Right ventricle myocardium inferior (tissue), 1 donor: ENCODE data around the gene CFAP43. TPM values are rescaled to one million over a fixed set of nuclear protein-coding genes. Genes with fewer than 3 reads are reported as not detected.

Source experiments
- ATAC-seq: fragments of 200-7000 bp; cut with Tn5 transposase; one replicate; pipeline ENCODE4 v1.9.1; 2020; ENCODE audit warnings: mild to moderate bottlenecking, moderate library complexity
- DNase-seq: peaks from one replicate; pipeline ENCODE4 v3.0.0; 2021; ENCODE audit errors: missing footprints
- intact Hi-C: fragments of 100-400 bp; cut with DNase I; formaldehyde crosslinking; loops from one replicate; pipeline ENCODE4 v1.11.0; 2022
- long read RNA-seq: library from polyadenylated mRNA; unstranded; transcript quantifications from one replicate; pipeline ENCODE4 v2.0.0, GENCODE V29; 2021
- total RNA-seq: library from RNA; stranded (reverse); fragmentation: NEBNext Ultra II Directional; extraction: Animal tissue kit (Norgen Biotek cat#: 25700); gene quantifications from one replicate; pipeline ENCODE4 v1.2.1, GENCODE V29; 2021
- donor health status: DM: no; HTN: yes; CAD: no; lungs with severe emphysema.

The CFAP43 gene
- total RNA-seq: 0.19 TPM
- long read RNA-seq: 0 reads

GRCh38 chr10:104231784-104232612 is at the start of gene CFAP43:
Gene CFAP43 (minus strand): TSS chr10:104232364. CDS start chr10:104232246, 118 bp downstream.
- intact Hi-C loops: loop anchor here (2.0 kb wide), 1 partner anchor 37 kb away; the partner anchor contains the start of gene GSTO2
- peak; percentile 99 for DNase-seq
- ATAC-seq: peak; percentile 100

DNA sequence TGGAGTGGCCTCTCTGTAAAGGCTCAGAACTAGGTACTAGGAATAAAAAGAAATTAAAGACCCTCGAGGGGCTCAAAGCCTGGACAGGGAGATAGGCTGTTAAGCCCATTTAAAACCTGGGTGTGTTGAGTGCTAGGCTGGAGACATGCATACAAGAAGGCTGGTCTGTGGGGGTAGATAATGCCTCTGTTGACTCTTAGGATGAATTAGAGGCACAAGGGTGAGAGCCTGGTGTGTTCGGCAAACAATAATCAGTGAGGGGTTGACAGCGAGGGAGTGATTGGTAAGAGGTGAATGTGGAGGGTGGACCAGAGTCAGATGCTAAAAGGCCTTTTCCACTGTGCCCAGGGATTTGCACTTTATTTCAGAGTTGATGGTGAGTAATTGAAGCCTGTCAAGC is 49.5 kb upstream of the CFAP43 start:
- ATAC-seq: no peak
- intact Hi-C loops: no loop called here

DNA sequence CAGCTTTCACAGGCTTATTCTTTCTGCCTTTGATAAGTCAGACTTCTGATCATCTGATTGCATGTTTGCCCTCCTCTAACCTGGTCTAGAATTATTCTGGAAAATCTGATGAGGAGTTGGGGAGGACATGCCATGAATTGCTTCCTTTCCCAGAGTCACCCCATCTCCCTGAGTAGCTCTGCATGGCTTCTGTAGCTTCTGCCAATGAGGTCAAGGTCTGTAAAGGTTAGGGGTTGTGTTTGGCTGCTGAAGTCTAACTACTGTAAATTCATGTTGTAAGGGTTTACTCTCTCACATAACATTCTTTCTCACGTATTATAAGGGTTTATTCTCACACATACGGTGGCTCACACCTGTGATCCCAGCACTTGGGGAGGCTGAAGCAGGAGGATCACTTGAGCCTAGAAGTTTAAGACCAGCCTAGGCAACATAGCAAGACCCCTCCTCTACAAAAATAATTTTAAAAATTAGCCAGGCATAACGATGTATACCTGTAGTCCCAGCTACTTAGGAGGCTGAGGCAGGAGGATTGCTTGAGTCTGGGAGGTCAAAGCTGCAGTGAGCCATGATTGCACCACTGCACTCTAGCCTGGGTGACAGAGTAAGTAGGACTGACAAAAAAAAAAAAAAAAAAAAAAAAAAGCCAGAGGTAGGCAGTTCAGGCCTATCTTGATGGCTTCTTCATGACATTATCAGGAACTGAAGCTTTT is 47.5 kb upstream of the CFAP43 start:
- ATAC-seq (no peak), DNase-seq (no peak)
- intact Hi-C loops: no loop called here

More for the DNA sequence above, 49.5 kb upstream of the CFAP43 start:
- DNase-seq: no peak

DNA sequence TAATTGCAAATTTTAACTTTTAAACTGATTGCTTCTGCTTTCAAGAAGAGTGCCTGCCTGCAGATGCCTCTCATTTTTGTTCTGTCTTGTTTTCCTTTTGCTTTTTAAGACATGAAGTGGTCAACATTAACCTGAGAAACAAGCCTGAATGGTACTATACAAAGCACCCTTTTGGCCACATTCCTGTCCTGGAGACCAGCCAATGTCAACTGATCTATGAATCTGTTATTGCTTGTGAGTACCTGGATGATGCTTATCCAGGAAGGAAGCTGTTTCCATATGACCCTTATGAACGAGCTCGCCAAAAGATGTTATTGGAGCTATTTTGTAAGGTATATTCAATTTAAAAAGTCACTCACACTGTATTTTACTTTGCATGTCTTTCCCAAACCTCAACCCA is 45.6 kb upstream of the CFAP43 start:
- no peak for DNase-seq
- no peak for ATAC-seq
- intact Hi-C loops: no loop called here

GRCh38 chr10:104276192-104276591 is 44.0 kb upstream of the CFAP43 start:
- DNase-seq: no peak
- intact Hi-C loops: no loop called here
- ATAC-seq: no peak

GRCh38 chr10:104274762-104275721 is 42.9 kb upstream of the CFAP43 start:
- ATAC-seq (peak; percentile 44), DNase-seq (peak; percentile 72)
- intact Hi-C loops: no loop called here

DNA sequence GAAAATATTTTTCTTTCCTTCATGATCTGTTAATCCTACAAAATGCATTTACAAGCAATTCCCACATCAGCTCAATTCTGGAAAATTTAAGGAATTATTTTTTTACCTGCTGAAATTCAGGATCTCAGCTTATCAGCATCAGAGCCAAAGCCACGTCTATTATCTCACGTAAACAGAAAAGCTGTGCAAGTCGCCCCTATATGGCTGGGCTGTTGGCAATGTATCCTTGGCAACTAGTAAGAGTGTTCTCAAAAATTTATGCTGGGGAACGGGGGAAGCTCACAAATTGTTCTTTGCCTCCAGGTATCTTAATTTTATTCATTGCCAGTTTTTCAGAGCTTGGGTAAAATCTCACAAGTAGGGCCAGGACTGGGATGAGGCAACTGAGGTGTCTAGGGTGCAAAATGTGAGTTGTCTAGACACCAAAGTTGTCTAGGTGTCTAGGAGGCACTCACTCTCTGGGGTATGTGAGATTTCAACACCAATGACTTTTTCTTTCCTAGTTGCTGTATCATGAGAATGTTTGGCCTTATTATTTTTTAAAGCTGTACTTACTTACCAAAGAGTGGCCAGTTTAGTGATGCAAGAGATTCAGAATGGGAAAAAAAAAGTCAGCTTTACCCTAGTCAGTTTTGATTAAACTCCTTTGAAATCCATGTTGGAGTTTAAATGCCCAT is 41.9 kb upstream of the CFAP43 start:
- ATAC-seq (no peak), DNase-seq (no peak)
- intact Hi-C loops: no loop called here

DNA sequence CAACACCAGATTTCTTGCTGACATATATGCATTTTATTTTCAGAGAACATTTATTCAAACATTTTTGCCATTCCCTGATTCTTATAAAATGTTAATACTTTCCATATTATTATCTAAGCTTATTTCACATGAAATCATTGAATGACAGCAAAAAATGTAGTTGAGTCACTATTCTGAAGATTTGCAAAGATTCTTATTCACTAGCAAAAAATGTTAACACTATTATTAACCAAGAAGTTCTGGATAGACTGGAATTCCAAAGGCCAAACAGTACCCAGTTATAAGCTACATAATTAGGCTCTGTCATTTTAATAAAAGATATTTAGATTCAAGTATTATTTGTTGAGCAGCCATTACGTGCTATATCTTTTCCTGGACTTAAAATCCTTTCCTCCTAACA is 41.1 kb upstream of the CFAP43 start:
- ATAC-seq (no peak), DNase-seq (no peak)
- intact Hi-C loops: no loop called here

GRCh38 chr10:104268713-104269645 is 36.8 kb upstream of the CFAP43 start, which contains the start of gene GSTO2:
Gene GSTO2 (plus strand): TSS chr10:104269184. CDS start chr10:104274916, 5,732 bp downstream.
- intact Hi-C loops: loop anchor here (2.0 kb wide), 1 partner anchor 36 kb away; the partner anchor contains the start of gene CFAP43
- ATAC-seq: peak; percentile 100
- DNase-seq: peak; percentile 100

DNA sequence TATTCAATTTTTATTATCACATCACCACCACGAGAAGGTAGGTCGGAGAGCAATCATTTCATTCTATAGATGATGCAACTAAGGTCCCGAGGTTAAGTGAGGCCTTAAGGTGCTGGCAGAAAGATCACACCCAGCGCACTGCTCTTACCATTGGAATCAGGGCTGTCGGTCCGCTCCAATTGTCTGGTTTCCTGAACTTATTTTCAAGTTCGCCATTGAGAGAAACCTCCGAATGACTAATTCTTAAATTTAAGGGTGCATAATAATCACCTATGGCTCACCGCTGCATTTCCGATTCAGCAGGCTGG is 36.2 kb upstream of the CFAP43 start:
- ATAC-seq (no peak), DNase-seq (no peak)
- intact Hi-C loops: loop anchor here (2.0 kb wide), 1 partner anchor 36 kb away; the partner anchor contains the start of gene CFAP43

DNA sequence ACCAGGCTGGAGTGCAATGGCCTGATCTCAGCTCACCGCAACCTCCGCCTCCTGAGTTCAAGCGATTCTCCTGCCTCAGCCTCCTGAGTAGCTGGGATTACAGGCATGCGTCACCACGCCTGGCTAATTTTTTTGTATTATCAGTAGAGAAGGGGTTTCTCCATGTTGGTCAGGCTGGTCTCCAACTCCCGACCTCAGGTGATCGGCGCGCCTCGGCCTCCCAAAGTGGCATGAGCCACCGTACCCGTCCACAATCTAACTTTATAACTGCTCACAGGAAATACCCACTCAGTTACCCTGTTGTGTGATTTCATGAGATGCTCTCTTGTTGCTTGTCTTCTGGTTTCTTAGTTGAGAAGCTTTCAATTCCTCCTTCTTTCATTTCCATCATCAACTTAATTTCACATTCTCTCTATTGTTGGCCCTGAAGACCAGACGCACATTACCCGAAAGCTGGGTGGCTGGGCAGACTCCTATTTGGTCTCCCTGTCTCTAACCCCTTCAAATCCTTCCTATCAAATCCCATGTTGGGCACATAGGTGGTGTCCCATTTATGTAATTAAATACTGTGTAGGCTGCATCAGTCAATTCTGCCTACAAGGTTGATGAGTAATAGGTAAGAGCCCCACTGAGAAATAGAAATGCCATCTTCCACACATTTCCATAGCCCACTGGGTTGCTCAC is 35.7 kb upstream of the CFAP43 start:
- intact Hi-C loops: loop anchor here (2.0 kb wide), 1 partner anchor 35 kb away; the partner anchor contains the start of gene CFAP43
- ATAC-seq (no peak), DNase-seq (no peak)

DNA sequence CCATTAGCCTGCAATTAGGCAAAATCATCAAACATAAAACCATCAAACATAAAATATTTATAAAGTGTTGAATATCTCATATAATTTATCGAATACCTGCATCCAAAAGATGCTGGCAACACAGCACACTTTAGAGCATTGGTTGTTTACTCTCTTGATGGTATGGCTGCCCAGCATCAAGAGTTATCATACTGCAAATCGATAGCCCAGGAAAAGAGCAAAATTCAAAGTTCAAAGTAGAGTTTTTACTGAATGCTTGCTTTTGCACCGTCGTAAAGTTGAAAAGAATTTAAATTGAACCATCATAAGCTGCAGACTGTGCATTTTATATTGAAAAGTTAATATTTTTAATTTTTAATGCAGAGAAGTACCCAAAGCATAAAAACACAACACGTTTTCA is 32.6 kb upstream of the CFAP43 start:
- DNase-seq: no peak
- intact Hi-C loops: no loop called here
- ATAC-seq: no peak

GRCh38 chr10:104262055-104262454 is 29.9 kb upstream of the CFAP43 start:
- intact Hi-C loops: no loop called here
- DNase-seq: no peak
- ATAC-seq: peak; percentile 71

GRCh38 chr10:104260775-104261115 is 28.6 kb upstream of the CFAP43 start:
- no peak for ATAC-seq

DNA sequence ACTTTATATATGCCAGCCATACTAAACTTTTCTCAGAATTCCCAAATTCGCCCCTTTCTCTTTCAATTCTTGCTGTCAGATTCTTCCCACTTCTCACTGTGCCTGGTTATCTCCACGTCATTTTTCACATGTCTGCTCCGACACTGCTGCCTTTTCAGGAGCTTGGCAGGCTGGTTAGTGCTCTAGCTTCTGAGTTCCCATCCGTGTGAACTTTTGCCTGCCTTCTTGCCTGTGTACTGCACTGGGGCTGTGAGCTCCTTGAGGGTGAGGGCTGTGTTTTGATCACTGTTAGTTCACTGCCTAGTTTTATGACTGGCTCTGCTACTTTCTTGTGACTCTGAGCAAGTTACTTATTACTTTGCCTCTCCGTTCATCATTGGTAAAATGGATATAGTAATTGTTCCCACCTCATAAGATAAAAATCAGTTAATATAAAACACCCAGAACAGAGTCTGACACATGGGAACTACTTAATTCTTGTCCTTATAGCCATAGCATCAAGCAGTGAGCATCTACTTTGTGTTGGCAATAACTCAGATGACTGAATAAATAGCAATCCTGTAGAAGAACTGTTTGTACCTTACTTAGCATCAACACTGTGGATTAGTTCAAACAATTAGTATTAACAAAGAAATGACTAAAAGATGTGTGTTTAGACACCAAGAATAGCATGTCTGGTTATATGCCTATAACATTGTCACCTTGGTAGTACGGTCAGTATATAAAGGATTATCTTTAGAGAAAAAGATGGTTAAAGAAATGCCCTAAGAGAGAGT is 28.0 kb upstream of the CFAP43 start:
- peak; percentile 48 for ATAC-seq
- DNase-seq: no peak
- intact Hi-C loops: loop anchor here (10.0 kb wide), 1 partner anchor 135 kb away; the partner anchor contains the start of gene SFR1

More at GRCh38 chr10:104260775-104261115, 28.6 kb upstream of the CFAP43 start:
- intact Hi-C loops: no loop called here
- no peak for DNase-seq

DNA sequence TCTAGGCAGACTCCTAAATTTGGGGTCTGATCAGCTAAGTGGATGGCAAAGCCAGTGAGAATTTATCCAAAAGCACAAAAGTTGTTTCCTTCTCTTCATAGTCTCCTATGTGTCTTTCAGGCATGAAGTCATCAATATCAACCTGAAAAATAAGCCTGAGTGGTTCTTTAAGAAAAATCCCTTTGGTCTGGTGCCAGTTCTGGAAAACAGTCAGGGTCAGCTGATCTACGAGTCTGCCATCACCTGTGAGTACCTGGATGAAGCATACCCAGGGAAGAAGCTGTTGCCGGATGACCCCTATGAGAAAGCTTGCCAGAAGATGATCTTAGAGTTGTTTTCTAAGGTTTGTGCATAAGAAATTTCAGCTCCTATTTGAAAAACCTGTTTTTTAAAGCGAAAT is 27.3 kb upstream of the CFAP43 start:
- no peak for DNase-seq
- no peak for ATAC-seq
- intact Hi-C loops: loop anchor here (10.0 kb wide), 1 partner anchor 135 kb away; the partner anchor contains the start of gene SFR1
